Ovary (tissue), 3 donors: ENCODE results near the gene EFNA4.

Source experiments
- CTCF ChIP-seq, 3 donors: fragments of 450-650 bp in 2 of 3; fragments of 200-600 bp in 1 of 3; IDR thresholded peaks; one replicate each; pipeline versions ENCODE4 v1.5.1 to v1.8.0; 2016 to 2022; ENCODE audit warnings: antibody characterized with exemption in 3 of 3, mild to moderate bottlenecking in 1 of 3
- EP300 ChIP-seq: sonication (generic); formaldehyde crosslinking; IDR thresholded peaks from one replicate; pipeline ENCODE4 v1.6.1; 2017; ENCODE audit warnings: antibody characterized with exemption
- POLR2A ChIP-seq: fragments of 450-650 bp; IDR thresholded peaks from one replicate; pipeline ENCODE4 v1.6.1; 2017; ENCODE audit warnings: antibody characterized with exemption, mild to moderate bottlenecking, moderate library complexity
- donor health status: DM: no; HTN: no; CAD: no.

GRCh38 chr1:155105604-155106011 is 42.1 kb downstream of the EFNA4 start:
- no peak for TF ChIP-seq CTCF (IDR thresholded peaks at IDR 0.05)
- TF ChIP-seq POLR2A = no peak
- TF ChIP-seq EP300 = no peak
